Fibroblast of skin of left biceps (primary cell): ENCODE data around the gene HEATR1.
"Not testable (repeated sequence)": the region's sequence is repeated elsewhere in the genome, so short reads cannot be mapped to it uniquely, and the experiment has no call there.

Experiments
- DNase-seq, 2 experiments: peaks; one replicate each; pipeline ENCODE4 v3.0.0-alpha.2; 2013; ENCODE audit warnings: low read depth in 2 of 2

HEATR1 gene

GRCh38 chr1:236511735-236512418, 92.4 kb downstream of the HEATR1 start:
- DNase-seq = no peak

- DNase-seq = no peak
Observed at GRCh38 chr1:236509647-236510401, 94.5 kb downstream of the HEATR1 start.

- no peak for DNase-seq
Observed at GRCh38 chr1:236509203-236509602, 95.1 kb downstream of the HEATR1 start.

GRCh38 chr1:236508593-236509027, 95.7 kb downstream of the HEATR1 start:
- no peak for DNase-seq

GRCh38 chr1:236507022-236507700, 97.2 kb downstream of the HEATR1 start:
- no peak for DNase-seq

GRCh38 chr1:236504338-236504737, 100.0 kb downstream of the HEATR1 start:
- not testable (repeated sequence) for DNase-seq

GRCh38 chr1:236502972-236503639, 101.2 kb downstream of the HEATR1 start:
- no peak for DNase-seq

GRCh38 chr1:236502579-236502971, 101.7 kb downstream of the HEATR1 start:
- no peak for DNase-seq

GRCh38 chr1:236501093-236501492, 103.2 kb downstream of the HEATR1 start:
- DNase-seq = no peak
